Measurements from ENCODE around the gene CATSPER1.

Gene CATSPER1

DNA sequence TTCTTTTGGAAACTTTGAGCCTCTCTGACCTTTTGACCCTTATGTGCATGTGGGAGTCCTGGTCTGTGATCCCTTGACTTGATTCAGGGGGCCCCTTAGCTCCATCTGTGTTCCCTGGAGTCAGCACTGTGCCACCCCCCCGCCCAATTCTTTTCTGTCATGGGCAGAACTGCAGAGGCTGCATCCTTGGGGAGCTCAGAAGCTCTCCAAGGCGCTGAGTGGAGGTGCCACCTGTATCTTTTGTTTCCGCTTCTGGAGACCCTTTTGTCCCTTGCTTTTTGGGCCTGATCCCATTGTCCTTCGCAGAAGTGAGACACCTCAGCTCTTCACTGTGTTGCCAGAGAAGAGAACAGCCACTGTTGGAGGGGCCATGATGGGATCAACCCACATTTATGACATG is 41.4 kb upstream of the CATSPER1 start:
- peaks cover 59% of the 10 kb centered on the region for H3K36me3 ChIP-seq (ENCODE audit: insufficient read depth, low read length)
- H3K4me3 ChIP-seq (ENCODE audit: low read depth in 1 of 2, low read length in 2 of 2) = no peak overlapping the region
- H3K9me3 ChIP-seq (ENCODE audit: low read length) = no peaks in the 10 kb centered on the region
- H3K4me1 ChIP-seq (ENCODE audit: insufficient read depth, low read length) = peaks cover 34% of the 10 kb centered on the region
- H3K27me3 ChIP-seq (ENCODE audit: control insufficient read depth in 1 of 2, insufficient read depth in 2 of 2, low read length in 2 of 2) = no peaks in the 10 kb centered on the region
- no peak overlapping the region for H3K9ac ChIP-seq (ENCODE audit: low read length)
- H3K27ac ChIP-seq (ENCODE audit: low read depth, low read length) = no peak overlapping the region

DNA sequence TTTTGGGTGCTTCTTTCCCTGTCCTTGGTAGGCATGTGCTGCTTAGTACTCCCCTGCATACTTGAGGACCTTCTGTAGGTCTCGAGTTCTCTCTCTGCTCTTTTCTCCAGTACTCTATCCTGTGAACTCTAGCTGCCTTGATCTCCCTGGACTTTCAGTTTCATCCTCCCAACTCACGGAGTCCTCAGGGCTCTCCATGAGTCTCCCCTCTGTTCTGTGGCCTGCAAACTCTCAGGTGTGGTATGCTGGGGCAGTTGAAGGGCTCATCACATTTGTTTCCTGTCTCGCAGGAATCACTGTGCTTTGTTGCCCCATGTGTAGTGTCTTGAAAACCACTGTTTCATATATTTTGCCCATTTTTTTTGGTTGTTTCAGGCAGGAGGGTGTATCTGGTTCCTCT is 40.5 kb upstream of the CATSPER1 start:
- no peaks in the 10 kb centered on the region for H3K9me3 ChIP-seq (ENCODE audit: low read length)
- H3K9ac ChIP-seq (ENCODE audit: low read length) = no peak overlapping the region
- no peak overlapping the region for H3K27ac ChIP-seq (ENCODE audit: low read depth, low read length)
- H3K4me1 ChIP-seq (ENCODE audit: insufficient read depth, low read length) = peaks cover 26% of the 10 kb centered on the region
- H3K36me3 ChIP-seq (ENCODE audit: insufficient read depth, low read length) = peaks cover 66% of the 10 kb centered on the region
- H3K27me3 ChIP-seq (ENCODE audit: control insufficient read depth in 1 of 2, insufficient read depth in 2 of 2, low read length in 2 of 2) = no peaks in the 10 kb centered on the region
- no peak overlapping the region for H3K4me3 ChIP-seq (ENCODE audit: low read depth in 1 of 2, low read length in 2 of 2)

- no peak overlapping the region for H3K4me3 ChIP-seq (ENCODE audit: low read depth in 1 of 2, low read length in 2 of 2)
- H3K36me3 ChIP-seq (ENCODE audit: insufficient read depth, low read length) = peaks cover 88% of the 10 kb centered on the region
- no peaks in the 10 kb centered on the region for H3K27me3 ChIP-seq (ENCODE audit: control insufficient read depth in 1 of 2, insufficient read depth in 2 of 2, low read length in 2 of 2)
Observed at GRCh38 chr11:66064571-66064970, 38.3 kb upstream of the CATSPER1 start.

DNA sequence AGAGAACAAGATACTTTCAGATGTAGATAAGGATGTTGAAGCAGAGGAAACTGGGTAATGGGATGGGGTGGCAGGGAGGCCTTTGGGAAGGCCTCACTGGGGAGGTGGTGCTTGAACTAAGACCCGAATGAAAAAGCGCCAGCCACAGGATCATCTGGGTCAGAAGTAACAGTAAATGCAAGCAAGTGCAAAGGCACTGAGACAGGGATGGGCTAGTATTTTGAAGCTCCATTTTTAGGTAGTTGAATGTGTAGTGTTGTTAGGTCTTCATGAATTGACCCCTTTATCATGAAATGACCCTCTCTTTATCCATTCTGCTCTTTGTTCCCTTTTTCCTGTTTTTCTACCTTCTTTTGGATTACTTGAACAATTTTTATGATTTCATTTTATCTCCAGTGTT is 37.6 kb upstream of the CATSPER1 start:
- Histone ChIP-seq H3K27me3 (ENCODE audit: control insufficient read depth in 1 of 2, insufficient read depth in 2 of 2, low read length in 2 of 2) (no peaks in the 10 kb centered on the region), H3K4me1 (ENCODE audit: insufficient read depth, low read length) (peaks cover 12% of the 10 kb centered on the region), H3K36me3 (ENCODE audit: insufficient read depth, low read length) (peaks cover 91% of the 10 kb centered on the region)

More at GRCh38 chr11:66064571-66064970, 38.3 kb upstream of the CATSPER1 start:
- Histone ChIP-seq H3K9me3 (ENCODE audit: low read length) (no peaks in the 10 kb centered on the region), H3K9ac (ENCODE audit: low read length) (no peak overlapping the region), H3K4me1 (ENCODE audit: insufficient read depth, low read length) (peaks cover 19% of the 10 kb centered on the region), H3K27ac (ENCODE audit: low read depth, low read length) (no peak overlapping the region)

DNA sequence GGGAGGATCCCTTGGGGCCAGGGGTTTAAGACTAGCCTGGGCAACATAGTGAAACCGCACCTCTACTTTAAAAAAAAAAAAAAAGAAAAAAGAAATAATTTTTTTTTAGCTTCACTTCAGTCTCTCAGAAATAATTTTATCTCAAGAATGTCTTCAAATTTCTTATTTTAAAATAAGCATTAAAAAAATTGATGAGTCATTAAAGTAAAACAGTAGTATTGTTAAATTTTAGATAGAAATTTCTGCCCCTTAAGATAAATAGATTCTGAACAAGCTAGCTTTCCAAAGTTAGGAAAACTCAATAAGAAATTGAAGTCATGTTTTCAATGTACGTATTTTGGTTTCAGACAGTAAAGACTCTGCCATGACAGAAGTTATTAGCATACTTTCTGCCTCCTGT is 36.1 kb upstream of the CATSPER1 start:
- Histone ChIP-seq H3K4me1 (ENCODE audit: insufficient read depth, low read length) (no peaks in the 10 kb centered on the region), H3K4me3 (ENCODE audit: low read depth in 1 of 2, low read length in 2 of 2) (no peak overlapping the region), H3K9ac (ENCODE audit: low read length) (no peak overlapping the region), H3K27ac (ENCODE audit: low read depth, low read length) (no peak overlapping the region), H3K9me3 (ENCODE audit: low read length) (no peaks in the 10 kb centered on the region), H3K36me3 (ENCODE audit: insufficient read depth, low read length) (peaks cover 88% of the 10 kb centered on the region), H3K27me3 (ENCODE audit: control insufficient read depth in 1 of 2, insufficient read depth in 2 of 2, low read length in 2 of 2) (no peaks in the 10 kb centered on the region)

More for the DNA sequence above, 37.6 kb upstream of the CATSPER1 start:
- no peak overlapping the region for H3K27ac ChIP-seq (ENCODE audit: low read depth, low read length)
- H3K4me3 ChIP-seq (ENCODE audit: low read depth in 1 of 2, low read length in 2 of 2) = no peak overlapping the region
- H3K9ac ChIP-seq (ENCODE audit: low read length) = no peak overlapping the region
- H3K9me3 ChIP-seq (ENCODE audit: low read length) = no peaks in the 10 kb centered on the region

DNA sequence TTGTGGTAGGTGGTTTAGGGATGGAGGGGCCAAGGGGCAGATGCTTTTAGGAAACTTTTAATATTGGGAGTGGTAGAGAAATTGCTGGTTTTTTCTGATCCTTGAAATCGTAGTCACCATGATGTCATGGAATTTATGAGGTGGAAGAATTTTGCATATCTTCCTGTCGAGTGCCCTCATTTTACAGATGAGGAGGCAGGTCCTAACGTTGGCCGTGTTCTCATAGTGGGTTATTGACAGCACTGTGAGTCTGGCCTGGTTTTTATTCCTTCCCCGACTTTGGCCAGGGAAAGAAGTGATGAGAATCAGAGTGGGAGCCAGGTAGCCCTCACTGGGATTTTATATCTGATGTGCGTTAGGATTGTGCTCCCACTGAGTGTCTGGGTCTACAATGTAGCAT is 35.0 kb upstream of the CATSPER1 start:
- H3K4me3 ChIP-seq (ENCODE audit: low read depth in 1 of 2, low read length in 2 of 2) = no peak overlapping the region
- H3K4me1 ChIP-seq (ENCODE audit: insufficient read depth, low read length) = no peaks in the 10 kb centered on the region
- no peak overlapping the region for H3K27ac ChIP-seq (ENCODE audit: low read depth, low read length)
- peaks cover 88% of the 10 kb centered on the region for H3K36me3 ChIP-seq (ENCODE audit: insufficient read depth, low read length)
- no peak overlapping the region for H3K9ac ChIP-seq (ENCODE audit: low read length)
- no peaks in the 10 kb centered on the region for H3K27me3 ChIP-seq (ENCODE audit: control insufficient read depth in 1 of 2, insufficient read depth in 2 of 2, low read length in 2 of 2)
- H3K9me3 ChIP-seq (ENCODE audit: low read length) = no peaks in the 10 kb centered on the region

DNA sequence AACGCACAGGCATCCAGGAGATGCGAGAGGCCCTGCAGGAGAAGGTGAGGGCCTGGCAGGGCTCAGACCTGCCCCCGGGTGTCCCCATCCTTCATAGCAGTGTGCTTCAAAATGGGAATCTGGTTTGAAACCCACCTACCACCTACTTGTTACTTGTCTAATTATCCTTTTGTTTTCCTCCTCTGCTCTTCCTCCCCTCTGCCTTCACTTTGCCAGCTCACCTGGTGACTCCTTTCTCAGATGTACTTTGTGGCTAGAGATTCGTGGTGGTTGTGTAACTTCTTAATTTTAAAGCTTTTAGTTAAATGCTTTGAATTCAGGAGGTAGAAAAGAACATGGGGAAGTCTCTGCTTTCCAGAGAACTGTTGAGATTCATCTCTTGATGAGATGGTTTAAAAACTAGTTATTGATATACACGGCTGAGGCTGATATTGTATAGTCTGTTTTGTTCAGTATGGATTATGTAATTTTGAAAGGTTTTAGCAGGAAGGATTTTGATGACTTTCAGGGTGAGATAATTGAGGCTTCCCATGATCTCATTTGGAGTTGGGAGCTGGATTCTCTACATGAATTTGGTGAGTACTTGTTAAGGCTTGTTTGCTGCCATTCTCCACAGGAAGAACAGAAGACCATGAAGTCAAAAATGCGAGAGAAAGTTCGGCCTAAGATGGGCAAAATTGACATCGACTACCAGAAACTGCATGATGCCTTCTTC is 33.8 kb upstream of the CATSPER1 start:
- H3K4me3 ChIP-seq (ENCODE audit: low read depth in 1 of 2, low read length in 2 of 2) = no peak overlapping the region
- no peaks in the 10 kb centered on the region for H3K9me3 ChIP-seq (ENCODE audit: low read length)
- H3K36me3 ChIP-seq (ENCODE audit: insufficient read depth, low read length) = peaks cover 94% of the 10 kb centered on the region
- no peaks in the 10 kb centered on the region for H3K27me3 ChIP-seq (ENCODE audit: control insufficient read depth in 1 of 2, insufficient read depth in 2 of 2, low read length in 2 of 2)
- H3K27ac ChIP-seq (ENCODE audit: low read depth, low read length) = no peak overlapping the region
- H3K9ac ChIP-seq (ENCODE audit: low read length) = no peak overlapping the region
- H3K4me1 ChIP-seq (ENCODE audit: insufficient read depth, low read length) = no peaks in the 10 kb centered on the region

GRCh38 chr11:66056501-66056900 is 30.2 kb upstream of the CATSPER1 start:
- Histone ChIP-seq H3K27me3 (ENCODE audit: control insufficient read depth in 1 of 2, insufficient read depth in 2 of 2, low read length in 2 of 2) (no peaks in the 10 kb centered on the region), H3K36me3 (ENCODE audit: insufficient read depth, low read length) (peaks cover 70% of the 10 kb centered on the region), H3K9me3 (ENCODE audit: low read length) (no peaks in the 10 kb centered on the region)

GRCh38 chr11:66055021-66055420 is 28.7 kb upstream of the CATSPER1 start:
- Histone ChIP-seq H3K36me3 (ENCODE audit: insufficient read depth, low read length) (peaks cover 55% of the 10 kb centered on the region), H3K27ac (ENCODE audit: low read depth, low read length) (no peak overlapping the region), H3K4me1 (ENCODE audit: insufficient read depth, low read length) (peaks cover 16% of the 10 kb centered on the region), H3K9ac (ENCODE audit: low read length) (no peak overlapping the region), H3K9me3 (ENCODE audit: low read length) (no peaks in the 10 kb centered on the region), H3K4me3 (ENCODE audit: low read depth in 1 of 2, low read length in 2 of 2) (no peak overlapping the region), H3K27me3 (ENCODE audit: control insufficient read depth in 1 of 2, insufficient read depth in 2 of 2, low read length in 2 of 2) (no peaks in the 10 kb centered on the region)

More at GRCh38 chr11:66056501-66056900, 30.2 kb upstream of the CATSPER1 start:
- Histone ChIP-seq H3K4me1 (ENCODE audit: insufficient read depth, low read length) (peaks cover 10% of the 10 kb centered on the region), H3K4me3 (ENCODE audit: low read depth in 1 of 2, low read length in 2 of 2) (no peak overlapping the region), H3K27ac (ENCODE audit: low read depth, low read length) (no peak overlapping the region), H3K9ac (ENCODE audit: low read length) (no peak overlapping the region)

DNA sequence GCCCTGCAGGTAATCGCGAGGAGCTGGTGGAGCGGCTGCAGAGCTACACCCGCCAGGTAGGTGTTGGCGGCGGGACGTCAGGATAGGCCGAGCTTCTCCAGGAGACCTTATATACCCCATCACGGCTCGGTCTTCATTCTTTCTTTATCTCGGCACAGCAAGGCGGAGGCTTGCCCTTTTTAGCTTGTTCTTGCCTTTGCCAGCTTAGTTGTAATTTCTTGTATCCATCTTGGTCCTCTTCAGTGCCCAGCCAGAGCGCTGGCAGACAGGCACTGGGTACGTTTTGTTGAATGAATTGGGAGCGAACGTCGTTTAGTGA is 26.3 kb upstream of the CATSPER1 start:
- H3K36me3 ChIP-seq (ENCODE audit: insufficient read depth, low read length) = peaks cover 33% of the 10 kb centered on the region
- peaks cover 6 to 15% of the 10 kb centered on the region in 2 donors for H3K27me3 ChIP-seq (ENCODE audit: control insufficient read depth in 1 of 2, insufficient read depth in 2 of 2, low read length in 2 of 2)
- H3K9me3 ChIP-seq (ENCODE audit: low read length) = no peaks in the 10 kb centered on the region
- H3K9ac ChIP-seq (ENCODE audit: low read length) = peak overlapping the region; percentile 94
- peak overlapping the region; percentile 89 to 96 for H3K4me3 ChIP-seq (ENCODE audit: low read depth in 1 of 2, low read length in 2 of 2)
- H3K4me1 ChIP-seq (ENCODE audit: insufficient read depth, low read length) = peaks cover 16% of the 10 kb centered on the region
- peak overlapping the region; percentile 96 for H3K27ac ChIP-seq (ENCODE audit: low read depth, low read length)

DNA sequence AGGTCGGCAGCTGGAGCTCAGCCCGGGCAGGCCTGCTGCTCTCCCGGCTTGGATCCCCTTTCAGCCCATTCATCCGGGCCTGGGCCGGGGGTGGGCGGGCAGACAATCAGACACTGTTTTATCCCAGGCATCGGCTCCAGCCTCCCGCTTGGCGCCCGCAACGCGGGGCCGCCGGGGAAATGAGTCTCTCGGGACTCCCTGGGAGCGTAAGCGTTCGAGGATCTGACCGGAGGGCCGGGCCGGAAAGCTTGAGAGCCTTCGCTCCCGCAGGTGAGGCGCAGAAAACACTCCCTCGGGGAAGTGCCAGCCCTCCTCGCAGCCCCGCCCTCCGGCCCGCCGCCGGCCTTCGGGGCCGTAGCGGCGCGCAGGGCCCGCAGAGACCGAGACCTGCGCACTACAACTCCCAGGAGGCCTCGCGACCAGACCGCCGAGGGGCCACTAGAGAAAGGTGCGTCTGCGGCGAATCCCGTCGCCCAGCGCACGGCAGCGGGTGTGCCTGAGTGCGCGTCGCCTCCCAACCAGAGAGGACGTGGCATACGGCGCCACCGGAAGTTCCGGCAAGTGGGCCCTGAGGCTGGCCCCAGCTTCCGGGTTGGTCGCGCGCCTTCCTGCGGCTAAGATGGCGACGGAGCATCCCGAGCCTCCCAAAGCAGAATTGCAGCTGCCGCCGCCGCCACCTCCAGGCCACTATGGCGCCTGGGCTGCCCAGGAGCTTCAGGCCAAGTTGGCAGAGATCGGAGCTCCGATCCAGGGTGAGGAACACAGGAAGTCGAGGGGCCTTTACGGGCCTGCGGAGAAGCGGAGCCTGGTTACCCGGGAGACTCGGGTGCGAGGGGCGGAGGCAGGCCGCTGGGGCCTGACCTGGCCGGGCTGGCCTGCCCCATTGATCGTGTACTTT is 25.7 kb upstream of the CATSPER1 start, which contains the start of gene SF3B2:
SF3B2 (plus strand) TSS at position 599 of the 898 bp plus-strand sequence; CDS start at position 620, 21 bp downstream.
- H3K9me3 ChIP-seq (ENCODE audit: low read length) = no peaks in the 10 kb centered on the region
- peaks cover 27% of the 10 kb centered on the region for H3K36me3 ChIP-seq (ENCODE audit: insufficient read depth, low read length)

More for the DNA sequence above, 25.7 kb upstream of the CATSPER1 start, which contains the start of gene SF3B2:
- Histone ChIP-seq H3K27me3 (ENCODE audit: control insufficient read depth in 1 of 2, insufficient read depth in 2 of 2, low read length in 2 of 2) (peaks cover 7 to 21% of the 10 kb centered on the region in 2 donors), H3K27ac (ENCODE audit: low read depth, low read length) (peak within 1 kb of the TSS; percentile 96), H3K9ac (ENCODE audit: low read length) (peak within 1 kb of the TSS; percentile 94), H3K4me1 (ENCODE audit: insufficient read depth, low read length) (peaks cover 16% of the 10 kb centered on the region), H3K4me3 (ENCODE audit: low read depth in 1 of 2, low read length in 2 of 2) (peak within 1 kb of the TSS; percentile 89 to 96)

Measured in muscle layer of colon (tissue), 2 donors.